ENCODE data around the gene VAV1. TPM values are rescaled to one million over a fixed set of nuclear protein-coding genes. Genes with fewer than 3 reads are reported as not detected.

The VAV1 gene
- polyA plus RNA-seq, 1 donor from 2014 or later: not detected

DNA sequence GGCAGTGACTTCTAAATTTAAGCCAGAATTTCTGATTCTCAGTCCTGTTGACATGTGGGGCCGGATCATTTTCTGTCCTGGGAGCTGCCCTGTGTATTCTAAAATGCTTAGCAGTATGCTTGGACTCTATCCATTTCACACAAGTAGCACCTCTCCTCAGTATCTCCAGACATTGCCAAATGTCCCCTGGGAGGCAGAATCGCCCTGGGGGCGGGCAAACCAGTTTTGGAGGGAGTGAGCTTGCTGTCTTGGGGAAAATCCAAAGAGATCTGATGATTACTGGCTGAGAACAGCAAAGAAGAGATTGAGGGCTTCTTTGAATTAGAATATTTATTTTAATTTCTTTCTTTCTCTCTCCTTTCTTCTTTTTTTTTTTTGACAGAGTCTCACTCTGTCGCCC lies 16.4 kb downstream of the VAV1 start:
- H3K4me3 ChIP-seq (ENCODE audit: low read length): no peak overlapping the region

DNA sequence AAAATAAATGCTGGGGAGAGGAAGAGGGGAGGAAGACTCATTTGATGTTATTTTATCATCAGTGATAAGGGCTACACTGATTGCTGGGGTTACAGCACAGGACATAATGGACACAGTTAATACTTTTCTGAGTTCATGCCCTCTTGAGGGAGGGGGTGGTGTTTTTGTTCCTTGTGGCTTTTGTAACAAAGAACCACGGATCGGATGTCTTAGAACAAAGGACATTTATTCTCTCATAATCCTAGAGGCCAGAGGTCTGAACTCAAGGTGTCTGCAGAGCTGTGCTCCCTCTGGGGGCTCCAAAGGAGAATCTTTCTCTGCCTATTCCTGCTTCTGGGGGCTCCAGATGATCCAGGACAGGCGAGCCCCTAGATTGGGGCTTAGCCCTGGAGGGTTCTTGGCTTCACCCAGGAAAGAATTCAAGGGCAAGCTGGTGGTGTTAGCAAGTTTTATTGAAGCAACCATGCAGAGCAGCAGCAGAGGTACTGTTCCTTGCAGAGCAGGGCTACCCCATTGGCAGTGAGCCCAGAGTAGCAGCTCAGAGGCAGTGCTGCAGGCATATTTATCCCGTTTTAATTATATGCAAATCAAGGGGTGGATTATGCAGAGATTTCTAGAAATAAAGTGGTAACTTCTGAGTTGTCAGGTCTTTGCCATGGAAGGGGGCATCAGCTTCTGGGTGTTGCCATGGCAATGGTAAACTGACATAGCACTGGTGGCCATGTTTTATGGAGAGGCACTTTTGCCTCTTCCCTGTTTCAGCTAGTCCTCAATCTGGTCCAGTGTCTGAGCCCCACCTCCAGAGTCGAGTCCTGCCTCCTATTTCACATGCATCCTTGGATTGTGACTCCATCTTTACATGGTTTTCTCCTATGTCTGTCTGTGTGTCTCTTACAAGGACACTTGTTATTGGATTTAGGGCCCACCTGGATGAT lies 18.0 kb downstream of the VAV1 start:
- H3K27ac ChIP-seq (ENCODE audit: low read length): no peak overlapping the region
- H3F3A ChIP-seq (ENCODE audit: insufficient read depth, low read length, poor library complexity, severe bottlenecking): no peaks in the 10 kb centered on the region
- H3K27me3 ChIP-seq (ENCODE audit: insufficient read depth, low read depth, low read length): no peaks in the 10 kb centered on the region
- H3K9me2 ChIP-seq (ENCODE audit: insufficient read depth, low read length): no peaks in the 10 kb centered on the region
- H2AFZ ChIP-seq (ENCODE audit: low read depth, low read length): no peak overlapping the region
- H3K9ac ChIP-seq (ENCODE audit: low read length): no peak overlapping the region
- H4K20me1 ChIP-seq (ENCODE audit: insufficient read depth): no peaks in the 10 kb centered on the region
- no peak overlapping the region for H3K4me3 ChIP-seq (ENCODE audit: low read length)
- H3K4me2 ChIP-seq (ENCODE audit: low read length): no peak overlapping the region
- no peaks in the 10 kb centered on the region for H3K79me2 ChIP-seq (replicated peaks; ENCODE audit: insufficient read depth, low read length)
- no peak for TF ChIP-seq EP300 (conservative IDR thresholded peaks at IDR 0.05; ENCODE audit: poor library complexity, severe bottlenecking)
- TF ChIP-seq TAF1 (IDR thresholded peaks at IDR 0.05; ENCODE audit: low read depth): no peak
- H3K9me3 ChIP-seq (ENCODE audit: low read length): peaks cover 4% of the 10 kb centered on the region
- H3K36me3 ChIP-seq (ENCODE audit: insufficient read depth, low read length): no peaks in the 10 kb centered on the region

More for the DNA sequence above, 16.4 kb downstream of the VAV1 start:
- H3K9me3 ChIP-seq (ENCODE audit: low read length): no peaks in the 10 kb centered on the region
- H3K9me2 ChIP-seq (ENCODE audit: insufficient read depth, low read length): no peaks in the 10 kb centered on the region
- H3K27me3 ChIP-seq (ENCODE audit: insufficient read depth, low read depth, low read length): no peaks in the 10 kb centered on the region
- H3K79me2 ChIP-seq (replicated peaks; ENCODE audit: insufficient read depth, low read length): no peaks in the 10 kb centered on the region
- TF ChIP-seq EZH2 (IDR thresholded peaks at IDR 0.05; ENCODE audit: borderline replicate concordance, insufficient read depth, low read length, poor library complexity, severe bottlenecking): no peak
- TF ChIP-seq POLR2AphosphoS5 (IDR thresholded peaks at IDR 0.05): no peak
- TF ChIP-seq, protein P1, sequence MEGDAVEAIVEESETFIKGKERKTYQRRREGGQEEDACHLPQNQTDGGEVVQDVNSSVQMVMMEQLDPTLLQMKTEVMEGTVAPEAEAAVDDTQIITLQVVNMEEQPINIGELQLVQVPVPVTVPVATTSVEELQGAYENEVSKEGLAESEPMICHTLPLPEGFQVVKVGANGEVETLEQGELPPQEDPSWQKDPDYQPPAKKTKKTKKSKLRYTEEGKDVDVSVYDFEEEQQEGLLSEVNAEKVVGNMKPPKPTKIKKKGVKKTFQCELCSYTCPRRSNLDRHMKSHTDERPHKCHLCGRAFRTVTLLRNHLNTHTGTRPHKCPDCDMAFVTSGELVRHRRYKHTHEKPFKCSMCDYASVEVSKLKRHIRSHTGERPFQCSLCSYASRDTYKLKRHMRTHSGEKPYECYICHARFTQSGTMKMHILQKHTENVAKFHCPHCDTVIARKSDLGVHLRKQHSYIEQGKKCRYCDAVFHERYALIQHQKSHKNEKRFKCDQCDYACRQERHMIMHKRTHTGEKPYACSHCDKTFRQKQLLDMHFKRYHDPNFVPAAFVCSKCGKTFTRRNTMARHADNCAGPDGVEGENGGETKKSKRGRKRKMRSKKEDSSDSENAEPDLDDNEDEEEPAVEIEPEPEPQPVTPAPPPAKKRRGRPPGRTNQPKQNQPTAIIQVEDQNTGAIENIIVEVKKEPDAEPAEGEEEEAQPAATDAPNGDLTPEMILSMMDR (IDR thresholded peaks at IDR 0.05; ENCODE audit: poor library complexity, severe bottlenecking): no peak
- no peak for TF ChIP-seq EP300 (conservative IDR thresholded peaks at IDR 0.05; ENCODE audit: poor library complexity, severe bottlenecking)
- TF ChIP-seq, protein P2, sequence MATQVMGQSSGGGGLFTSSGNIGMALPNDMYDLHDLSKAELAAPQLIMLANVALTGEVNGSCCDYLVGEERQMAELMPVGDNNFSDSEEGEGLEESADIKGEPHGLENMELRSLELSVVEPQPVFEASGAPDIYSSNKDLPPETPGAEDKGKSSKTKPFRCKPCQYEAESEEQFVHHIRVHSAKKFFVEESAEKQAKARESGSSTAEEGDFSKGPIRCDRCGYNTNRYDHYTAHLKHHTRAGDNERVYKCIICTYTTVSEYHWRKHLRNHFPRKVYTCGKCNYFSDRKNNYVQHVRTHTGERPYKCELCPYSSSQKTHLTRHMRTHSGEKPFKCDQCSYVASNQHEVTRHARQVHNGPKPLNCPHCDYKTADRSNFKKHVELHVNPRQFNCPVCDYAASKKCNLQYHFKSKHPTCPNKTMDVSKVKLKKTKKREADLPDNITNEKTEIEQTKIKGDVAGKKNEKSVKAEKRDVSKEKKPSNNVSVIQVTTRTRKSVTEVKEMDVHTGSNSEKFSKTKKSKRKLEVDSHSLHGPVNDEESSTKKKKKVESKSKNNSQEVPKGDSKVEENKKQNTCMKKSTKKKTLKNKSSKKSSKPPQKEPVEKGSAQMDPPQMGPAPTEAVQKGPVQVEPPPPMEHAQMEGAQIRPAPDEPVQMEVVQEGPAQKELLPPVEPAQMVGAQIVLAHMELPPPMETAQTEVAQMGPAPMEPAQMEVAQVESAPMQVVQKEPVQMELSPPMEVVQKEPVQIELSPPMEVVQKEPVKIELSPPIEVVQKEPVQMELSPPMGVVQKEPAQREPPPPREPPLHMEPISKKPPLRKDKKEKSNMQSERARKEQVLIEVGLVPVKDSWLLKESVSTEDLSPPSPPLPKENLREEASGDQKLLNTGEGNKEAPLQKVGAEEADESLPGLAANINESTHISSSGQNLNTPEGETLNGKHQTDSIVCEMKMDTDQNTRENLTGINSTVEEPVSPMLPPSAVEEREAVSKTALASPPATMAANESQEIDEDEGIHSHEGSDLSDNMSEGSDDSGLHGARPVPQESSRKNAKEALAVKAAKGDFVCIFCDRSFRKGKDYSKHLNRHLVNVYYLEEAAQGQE (IDR thresholded peaks at IDR 0.05; ENCODE audit: borderline replicate concordance): no peak
- TF ChIP-seq TAF1 (IDR thresholded peaks at IDR 0.05; ENCODE audit: low read depth): no peak
- TF ChIP-seq MXI1 (conservative IDR thresholded peaks at IDR 0.05; ENCODE audit: poor library complexity, severe bottlenecking): no peak
- no peak for TF ChIP-seq RAD21 (conservative IDR thresholded peaks at IDR 0.05)
- TF ChIP-seq SMC3 (conservative IDR thresholded peaks at IDR 0.05; ENCODE audit: poor library complexity): no peak
- H3F3A ChIP-seq (ENCODE audit: insufficient read depth, low read length, poor library complexity, severe bottlenecking): no peaks in the 10 kb centered on the region
- H3K4me2 ChIP-seq (ENCODE audit: low read length): no peak overlapping the region
- no peak overlapping the region for H2AFZ ChIP-seq (ENCODE audit: low read depth, low read length)
- no peaks in the 10 kb centered on the region for H4K20me1 ChIP-seq (ENCODE audit: insufficient read depth)
- no peaks in the 10 kb centered on the region for H3K36me3 ChIP-seq (ENCODE audit: insufficient read depth, low read length)
- H3K27ac ChIP-seq (ENCODE audit: low read length): no peak overlapping the region
- no peak overlapping the region for H3K9ac ChIP-seq (ENCODE audit: low read length)
